SJSA1 (cell line): ENCODE measurements around the gene FAM216A. TPM values are rescaled to one million over a fixed set of nuclear protein-coding genes. Genes with fewer than 3 reads are reported as not detected.
"Not testable (repeated sequence)": the region's sequence is repeated elsewhere in the genome, so short reads cannot be mapped to it uniquely, and the experiment has no call there.

Experiments
- DNase-seq, 2 experiments: peaks; one replicate each; pipeline ENCODE4 v3.0.0-alpha.2; 2015 to 2020; ENCODE audit warnings: low spot score in 2 of 2, low read depth in 1 of 2
- H3K27ac ChIP-seq: fragments of 250-450 bp; sonication (Bioruptor Pico); 2 replicates; pipeline ENCODE4 v1.5.1; 2020; ENCODE audit warnings: mild to moderate bottlenecking, moderate library complexity
- H3K27me3 ChIP-seq: fragments of 250-450 bp; sonication (Bioruptor Pico); replicated peaks from 2 replicates; pipeline ENCODE4 v1.5.1; 2020; ENCODE audit warnings: mild to moderate bottlenecking, moderate library complexity
- H3K36me3 ChIP-seq: fragments of 250-450 bp; sonication (Bioruptor Pico); 2 replicates; pipeline ENCODE4 v1.5.1; 2020; ENCODE audit warnings: mild to moderate bottlenecking
- H3K4me1 ChIP-seq: fragments of 250-450 bp; sonication (Bioruptor Pico); replicated peaks from 2 replicates; pipeline ENCODE4 v1.6.1; 2021; ENCODE audit warnings: mild to moderate bottlenecking
- H3K4me3 ChIP-seq: fragments of 250-450 bp; sonication (Bioruptor Pico); 2 replicates; pipeline ENCODE4 v1.5.1; 2020; ENCODE audit warnings: mild to moderate bottlenecking
- H3K9me3 ChIP-seq: fragments of 250-450 bp; sonication (Bioruptor Pico); replicated peaks from 2 replicates; pipeline ENCODE4 v1.5.1; 2020; ENCODE audit warnings: mild to moderate bottlenecking
- total RNA-seq: library from RNA; depleted of rRNA; stranded (reverse); fragments of >200 nt; shearing (Covaris generic); gene quantifications from 2 replicates; pipeline ENCODE4 v1.2.3, GENCODE V29; 2014; rRNA removed

The FAM216A gene, protein sequence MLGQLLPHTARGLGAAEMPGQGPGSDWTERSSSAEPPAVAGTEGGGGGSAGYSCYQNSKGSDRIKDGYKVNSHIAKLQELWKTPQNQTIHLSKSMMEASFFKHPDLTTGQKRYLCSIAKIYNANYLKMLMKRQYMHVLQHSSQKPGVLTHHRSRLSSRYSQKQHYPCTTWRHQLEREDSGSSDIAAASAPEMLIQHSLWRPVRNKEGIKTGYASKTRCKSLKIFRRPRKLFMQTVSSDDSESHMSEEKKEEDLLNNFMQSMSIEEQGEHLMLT
- 5.9 and 16.3 TPM in 2 replicates for total RNA-seq

DNA sequence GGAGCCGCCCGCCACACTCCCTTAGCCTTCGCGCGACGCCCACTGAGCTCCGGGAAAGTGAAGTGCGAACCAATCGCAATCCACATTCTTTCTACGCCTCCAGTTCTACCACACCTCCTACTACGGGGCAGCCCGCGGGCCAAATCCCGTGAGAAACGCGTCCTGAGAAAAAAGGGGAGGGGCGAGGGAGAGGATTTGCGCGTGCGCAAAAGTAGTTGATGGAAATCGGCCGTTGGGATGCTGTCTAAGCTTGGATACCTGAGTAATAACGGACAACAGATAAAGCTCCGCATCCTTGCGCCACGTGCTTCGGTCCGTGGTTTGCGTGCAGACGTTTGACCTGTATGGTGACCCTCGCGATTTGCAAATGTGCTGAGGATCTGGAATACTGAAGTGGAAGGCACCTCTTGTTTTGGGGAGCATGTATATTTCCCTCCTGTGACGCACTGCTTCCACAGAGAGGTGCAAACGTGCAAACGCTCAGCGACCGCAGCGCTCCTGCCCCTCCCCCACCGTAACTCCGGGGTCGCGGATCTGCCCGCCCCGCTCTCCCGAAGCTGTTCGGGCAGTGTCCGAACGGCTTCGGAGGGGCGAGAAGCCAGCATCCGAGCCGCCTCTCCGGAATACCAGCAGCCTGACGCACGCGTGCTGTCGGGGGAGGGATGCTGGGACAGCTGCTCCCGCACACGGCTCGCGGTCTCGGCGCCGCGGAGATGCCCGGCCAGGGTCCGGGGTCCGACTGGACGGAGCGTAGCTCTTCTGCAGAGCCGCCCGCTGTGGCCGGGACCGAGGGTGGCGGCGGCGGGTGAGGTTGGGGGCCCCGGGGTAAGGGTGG is at the start of gene FAM216A, which contains the start of gene GPN3:
TSS of gene FAM216A (plus strand) at position 632 of the 835 bp plus-strand sequence. CDS start at position 663, 31 bp downstream.
TSS of gene GPN3 (minus strand) at position 44 of the 835 bp plus-strand sequence. CDS start 54 bp downstream, outside the sequence.
- H3K27me3 ChIP-seq: no peaks in the 10 kb centered on the region
- DNase-seq: peak; percentile 97
- no peaks in the 10 kb centered on the region for H3K9me3 ChIP-seq
- peaks cover 17% of the 10 kb centered on the region for H3K36me3 ChIP-seq
- H3K4me3 ChIP-seq: peak within 1 kb of the TSS; percentile 65
- H3K27ac ChIP-seq: peak within 1 kb of the TSS; percentile 73
- peaks cover 15% of the 10 kb centered on the region; the same call in 1 of the 2 replicates for H3K4me1 ChIP-seq

DNA sequence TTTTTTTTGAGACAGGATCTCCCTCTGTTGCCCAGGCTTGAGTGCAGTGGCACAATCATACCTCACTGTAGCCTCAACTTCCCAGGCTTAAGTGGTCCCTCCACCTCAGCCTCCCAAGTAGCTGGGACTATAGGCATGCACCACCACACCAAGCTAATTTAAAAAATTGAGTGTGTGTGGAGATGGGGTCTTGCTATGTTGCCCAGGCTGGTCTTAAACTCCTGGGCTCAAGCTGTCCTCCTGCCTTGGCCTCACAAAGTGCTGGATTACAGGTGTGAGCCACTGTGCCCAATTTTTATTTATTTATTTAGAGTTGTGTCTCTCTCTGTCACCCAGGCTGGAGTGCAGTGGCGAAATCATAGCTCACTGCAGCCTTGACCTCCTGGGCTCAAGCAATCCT is 48.0 kb upstream of the FAM216A start:
- not testable (repeated sequence) for H3K36me3 ChIP-seq, H3K9me3 ChIP-seq, H3K4me3 ChIP-seq, H3K27ac ChIP-seq, H3K27me3 ChIP-seq, H3K4me1 ChIP-seq, DNase-seq

DNA sequence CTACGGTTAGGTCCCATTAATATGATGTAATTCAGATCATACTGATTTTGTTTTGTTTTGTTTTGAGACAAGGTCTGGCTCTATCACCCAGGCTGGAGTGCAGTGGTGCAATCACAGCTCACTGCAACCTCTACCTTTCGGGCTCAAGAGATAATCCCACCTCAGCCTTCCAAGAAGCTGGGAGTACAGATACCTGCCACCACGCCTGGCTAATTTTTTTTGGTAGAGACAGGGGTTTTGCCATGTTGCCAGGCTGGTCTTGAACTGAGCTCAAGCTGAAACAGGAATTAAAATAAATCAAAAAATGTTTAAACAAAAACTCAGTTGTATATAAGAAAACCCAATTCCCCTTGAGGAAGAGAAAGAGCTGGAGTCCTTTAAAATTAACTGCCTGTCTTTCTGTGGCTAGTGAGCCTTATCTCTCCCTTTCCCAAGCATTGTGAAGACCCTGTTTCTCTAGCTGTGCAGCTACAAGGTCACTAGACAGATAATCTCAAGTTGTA is 47.4 kb upstream of the FAM216A start:
- Histone ChIP-seq H3K27me3 (no peaks in the 10 kb centered on the region), H3K27ac (no peak overlapping the region), H3K9me3 (no peaks in the 10 kb centered on the region), H3K36me3 (no peaks in the 10 kb centered on the region), H3K4me1 (no peaks in the 10 kb centered on the region), H3K4me3 (no peak overlapping the region)
- DNase-seq: no peak

DNA sequence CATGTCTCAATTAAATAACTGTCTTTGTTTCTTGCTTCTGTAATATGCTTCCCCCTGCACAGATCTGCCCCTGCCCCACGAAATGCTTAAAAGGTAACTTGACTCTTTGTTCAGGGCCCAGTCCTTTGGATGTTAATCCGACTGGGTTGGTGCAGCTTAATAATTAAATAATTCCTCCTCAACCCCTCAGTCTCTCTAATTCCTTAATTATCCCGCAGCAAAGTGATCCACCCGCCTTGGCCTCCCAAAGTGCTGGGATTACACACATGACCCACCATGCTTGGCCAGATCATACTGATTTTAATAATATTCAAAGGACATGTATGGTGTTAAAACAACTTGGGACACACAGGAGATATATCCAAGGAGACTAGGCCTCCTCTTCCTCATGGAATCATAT is 46.9 kb upstream of the FAM216A start:
- H3K27ac ChIP-seq: no peak overlapping the region
- H3K36me3 ChIP-seq: no peaks in the 10 kb centered on the region
- H3K9me3 ChIP-seq: no peaks in the 10 kb centered on the region
- H3K27me3 ChIP-seq: no peaks in the 10 kb centered on the region
- DNase-seq: no peak
- no peak overlapping the region for H3K4me3 ChIP-seq
- H3K4me1 ChIP-seq: no peaks in the 10 kb centered on the region

DNA sequence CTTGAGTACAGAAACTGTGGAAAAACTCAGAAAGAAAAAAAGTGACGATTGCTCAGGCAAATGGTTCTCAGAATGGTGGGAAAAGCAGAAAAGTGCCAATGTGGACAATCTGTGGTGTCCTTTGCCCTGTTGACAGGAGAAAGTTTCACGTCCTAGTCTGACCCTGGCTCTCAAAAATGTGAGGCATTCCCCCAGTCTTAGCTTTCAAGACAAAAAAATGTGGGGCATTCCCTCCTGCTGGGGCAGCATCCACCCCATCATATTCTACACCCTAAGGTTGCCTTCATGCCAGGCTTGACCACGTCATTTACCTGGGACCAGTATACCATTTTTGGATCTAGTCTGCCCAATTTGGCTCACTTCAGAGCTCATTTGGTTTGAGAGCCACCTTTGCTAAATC is 44.4 kb upstream of the FAM216A start:
- Histone ChIP-seq H3K36me3 (no peaks in the 10 kb centered on the region), H3K27ac (no peak overlapping the region), H3K9me3 (no peaks in the 10 kb centered on the region), H3K27me3 (no peaks in the 10 kb centered on the region), H3K4me1 (no peaks in the 10 kb centered on the region), H3K4me3 (no peak overlapping the region)
- DNase-seq: no peak

DNA sequence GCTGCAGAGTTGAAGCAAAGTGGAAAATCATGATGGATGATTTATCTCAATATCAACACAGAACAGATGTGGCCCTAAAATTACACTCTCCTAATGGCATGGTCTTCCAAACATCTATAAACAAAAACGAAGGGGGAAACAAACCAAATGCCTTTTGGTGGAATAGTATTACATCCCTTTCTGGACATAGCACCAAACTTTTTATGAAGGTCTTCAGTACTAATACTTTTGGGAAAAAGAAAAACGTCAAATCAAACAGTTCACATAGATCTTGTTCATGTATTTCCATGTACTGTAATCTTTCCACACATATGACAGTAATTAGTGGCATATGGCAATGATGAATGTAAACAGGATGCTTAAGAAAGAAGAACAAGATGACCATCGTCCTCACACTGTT is 42.2 kb upstream of the FAM216A start:
- no peak for DNase-seq
- H3K4me3 ChIP-seq: no peak overlapping the region
- no peak overlapping the region for H3K27ac ChIP-seq
- H3K36me3 ChIP-seq: no peaks in the 10 kb centered on the region
- H3K9me3 ChIP-seq: no peaks in the 10 kb centered on the region
- H3K4me1 ChIP-seq: no peaks in the 10 kb centered on the region
- H3K27me3 ChIP-seq: no peaks in the 10 kb centered on the region

DNA sequence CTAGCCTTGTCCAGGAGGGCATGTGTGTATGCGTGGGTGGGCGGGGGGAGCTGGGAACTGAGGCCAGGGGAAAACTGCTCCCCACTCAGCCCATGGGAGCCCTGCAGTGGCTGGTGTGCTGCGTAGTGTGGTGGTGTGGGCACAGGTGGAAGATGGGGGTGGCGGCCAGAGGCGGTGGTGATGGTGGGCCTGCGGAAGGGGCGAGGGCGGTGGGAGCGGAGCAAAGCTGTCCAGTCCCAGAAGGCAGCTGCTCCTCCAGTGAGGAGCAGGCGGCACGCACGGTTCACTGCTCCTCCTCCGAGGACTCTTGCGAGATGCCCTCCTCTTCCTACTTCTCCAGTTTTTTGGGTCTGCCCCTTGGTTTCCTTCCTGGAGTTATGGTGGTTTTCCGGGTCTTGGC is 39.0 kb upstream of the FAM216A start:
- not testable (repeated sequence) for H3K4me3 ChIP-seq, H3K9me3 ChIP-seq

DNA sequence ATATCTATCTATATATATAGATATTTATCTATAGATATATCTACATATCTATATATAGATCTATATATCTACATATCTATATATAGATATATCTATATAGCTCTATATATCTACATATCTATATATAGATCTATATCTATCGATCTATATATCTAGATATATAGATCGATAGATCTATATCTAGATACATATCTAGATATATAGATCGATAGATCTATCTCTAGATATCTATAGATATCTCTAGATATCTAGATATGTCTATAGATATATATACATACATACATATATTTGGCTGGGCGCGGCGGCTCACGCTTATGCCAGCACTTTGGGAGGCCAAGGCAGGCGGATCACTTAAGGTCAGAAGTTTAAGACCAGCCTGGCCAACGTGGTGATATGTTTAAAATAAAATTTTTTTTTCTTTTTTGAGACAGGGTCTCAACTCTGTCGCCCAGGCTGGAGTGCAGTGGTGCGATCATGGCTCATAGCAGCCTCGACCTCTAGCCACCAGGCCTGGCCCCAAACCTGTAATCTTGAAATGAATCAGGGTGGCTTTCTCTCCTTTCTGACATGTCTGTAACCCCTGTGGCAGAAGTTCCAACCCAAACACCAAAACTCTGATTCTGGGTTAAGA is 36.6 kb upstream of the FAM216A start:
- no peaks in the 10 kb centered on the region for H3K27me3 ChIP-seq
- no peaks in the 10 kb centered on the region for H3K4me1 ChIP-seq
- no peak overlapping the region; the same call in 1 of the 2 replicates for H3K27ac ChIP-seq
- no peak overlapping the region; the same call in 1 of the 2 replicates for H3K4me3 ChIP-seq
- no peak for DNase-seq
- peaks cover 25% of the 10 kb centered on the region for H3K36me3 ChIP-seq
- H3K9me3 ChIP-seq: no peaks in the 10 kb centered on the region

More for the DNA sequence above, 39.0 kb upstream of the FAM216A start:
- H3K27ac ChIP-seq, H3K27me3 ChIP-seq, DNase-seq, H3K36me3 ChIP-seq, H3K4me1 ChIP-seq: not testable (repeated sequence)

DNA sequence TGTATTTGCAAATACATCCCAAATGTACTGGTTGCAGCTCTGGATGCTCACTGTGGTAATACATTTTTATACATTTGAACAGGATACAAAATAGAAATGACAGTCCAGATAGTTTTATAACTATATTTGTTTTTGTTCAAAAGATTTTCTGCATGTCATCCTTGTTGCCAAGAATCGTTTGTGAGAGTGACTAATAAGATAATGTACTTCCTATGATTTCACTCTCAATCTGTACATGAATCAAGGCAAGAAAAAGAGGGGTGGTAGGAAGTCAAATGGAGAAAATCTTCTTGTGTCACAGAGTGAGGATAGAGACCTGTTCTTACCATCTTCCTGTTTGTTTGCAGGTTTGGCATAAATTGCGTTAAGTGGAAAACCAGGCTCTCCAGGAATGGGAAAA is 32.4 kb upstream of the FAM216A start:
- Histone ChIP-seq H3K27me3 (no peaks in the 10 kb centered on the region), H3K27ac (no peak overlapping the region), H3K4me1 (no peaks in the 10 kb centered on the region), H3K9me3 (no peaks in the 10 kb centered on the region), H3K36me3 (peaks cover 59% of the 10 kb centered on the region), H3K4me3 (no peak overlapping the region)
- DNase-seq: no peak

DNA sequence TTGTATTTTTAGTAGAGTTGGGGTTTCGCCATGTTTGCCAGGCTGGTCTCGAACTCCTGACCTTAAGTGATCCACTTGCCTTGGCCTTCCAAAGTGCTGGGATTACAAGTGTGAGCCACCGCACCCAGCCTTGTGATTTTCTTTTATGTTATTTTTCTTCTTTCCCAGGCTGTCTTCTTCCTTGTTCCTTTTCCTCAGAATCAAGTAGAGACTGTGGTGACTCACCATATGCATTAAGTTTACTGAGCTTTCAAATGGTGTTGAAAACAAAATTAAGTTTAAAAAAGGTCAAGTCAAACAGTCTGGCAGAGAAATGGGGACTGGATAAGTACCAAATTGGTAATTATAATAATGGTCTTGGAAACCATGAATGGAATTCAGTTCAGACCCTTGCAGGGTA is 24.2 kb upstream of the FAM216A start:
- DNase-seq: no peak
- no peak overlapping the region for H3K4me3 ChIP-seq
- H3K36me3 ChIP-seq: peaks cover 75% of the 10 kb centered on the region
- H3K27ac ChIP-seq: no peak overlapping the region
- H3K4me1 ChIP-seq: peaks cover 5% of the 10 kb centered on the region; the same call in 1 of the 2 replicates
- no peaks in the 10 kb centered on the region for H3K27me3 ChIP-seq
- H3K9me3 ChIP-seq: no peaks in the 10 kb centered on the region

DNA sequence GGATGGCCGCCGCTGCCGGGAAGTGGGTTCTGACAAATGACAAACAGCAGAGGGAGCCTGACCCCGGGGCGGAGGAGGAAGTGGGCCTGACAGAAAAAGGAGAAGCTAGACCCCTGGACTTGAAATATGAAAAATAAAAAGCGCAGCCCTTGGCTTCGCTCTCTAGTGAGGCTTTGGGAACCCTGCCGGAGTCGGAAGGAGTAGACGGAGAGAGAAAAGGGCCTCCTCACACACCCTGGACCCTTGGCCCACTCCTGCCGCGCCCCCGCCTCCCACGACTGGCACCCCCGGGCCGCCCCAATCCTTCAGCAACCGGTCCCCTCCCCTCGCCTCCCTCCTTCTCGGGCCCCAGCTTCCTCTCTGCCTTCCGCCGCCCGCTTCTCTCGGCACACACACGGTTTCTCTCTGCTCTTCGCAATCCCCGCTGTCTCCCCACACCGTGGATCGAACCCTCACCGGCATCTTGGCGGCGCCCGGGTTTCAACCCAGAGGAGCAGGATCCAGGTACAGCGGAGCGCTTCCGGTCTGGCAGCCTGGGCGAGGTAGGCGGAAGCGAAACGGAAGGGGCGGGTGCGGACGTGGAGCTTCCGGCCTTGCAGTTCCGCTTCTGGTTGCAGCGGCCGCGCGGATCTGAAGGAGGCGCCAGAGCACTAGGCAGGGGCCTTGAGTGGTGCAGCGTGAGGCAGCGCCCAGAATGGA is 18.7 kb upstream of the FAM216A start, which contains the start of gene ARPC3:
TSS of gene ARPC3 (minus strand) at position 539 of the 699 bp plus-strand sequence. CDS start at position 462, 77 bp downstream.
- H3K4me3 ChIP-seq: peak within 1 kb of the TSS; percentile 72
- no peaks in the 10 kb centered on the region for H3K27me3 ChIP-seq
- H3K27ac ChIP-seq: peak within 1 kb of the TSS; percentile 76
- peaks cover 45% of the 10 kb centered on the region for H3K36me3 ChIP-seq
- peak; percentile 92 for DNase-seq
- no peaks in the 10 kb centered on the region for H3K9me3 ChIP-seq
- H3K4me1 ChIP-seq: peaks cover 5% of the 10 kb centered on the region; the same call in 1 of the 2 replicates

DNA sequence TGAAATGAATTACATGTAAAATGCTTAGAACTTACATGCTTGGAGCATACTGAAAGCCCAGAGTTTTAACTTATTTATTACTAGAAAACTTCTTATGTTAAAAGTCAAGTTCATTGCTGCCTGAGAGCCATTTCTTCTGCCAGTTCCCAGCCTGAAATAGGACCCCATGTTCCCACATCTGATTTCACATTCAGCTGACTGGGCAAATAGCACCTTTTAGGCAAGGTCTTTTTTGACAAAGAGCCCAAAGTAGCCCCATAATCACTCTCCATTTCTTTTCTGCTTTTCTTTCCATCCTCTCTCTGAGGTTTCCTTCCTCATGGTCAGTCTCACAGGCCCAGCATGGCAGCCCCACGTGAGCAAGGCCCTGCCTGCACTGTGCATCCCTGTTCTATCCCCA is 17.4 kb upstream of the FAM216A start:
- Histone ChIP-seq H3K36me3 (peaks cover 48% of the 10 kb centered on the region), H3K27ac (no peak overlapping the region), H3K9me3 (no peaks in the 10 kb centered on the region), H3K4me3 (no peak overlapping the region), H3K4me1 (peaks cover 5% of the 10 kb centered on the region; the same call in 1 of the 2 replicates), H3K27me3 (no peaks in the 10 kb centered on the region)
- no peak for DNase-seq
